Liver (tissue), 3 donors: ENCODE results near the gene GSTP1.

ENCODE experiments used
- CTCF ChIP-seq: fragments of 150-350 bp; IDR thresholded peaks from 2 replicates; pipeline ENCODE4 v1.5.1; 2017; ENCODE audit warnings: improper control_type of control experiment, low read depth, low read length; ENCODE audit not compliant: missing input control
- HNF4A ChIP-seq, 2 donors: conservative IDR thresholded peaks; 2 replicates each; pipeline ENCODE4 v1.6.1; 2016; ENCODE audit warnings: antibody characterized with exemption in 2 of 2, mild to moderate bottlenecking in 2 of 2
- RAD21 ChIP-seq, 2 donors: IDR thresholded peaks; 2 replicates each; pipeline ENCODE4 v1.6.1; 2016; ENCODE audit warnings: antibody characterized with exemption in 2 of 2, mild to moderate bottlenecking in 2 of 2
- REST ChIP-seq: IDR thresholded peaks from 2 replicates; pipeline ENCODE4 v1.6.1; 2016; ENCODE audit warnings: antibody characterized with exemption, mild to moderate bottlenecking
- TAF1 ChIP-seq: conservative IDR thresholded peaks from 2 replicates; pipeline ENCODE4 v1.6.1; 2016; ENCODE audit warnings: antibody characterized with exemption, mild to moderate bottlenecking
- YY1 ChIP-seq: IDR thresholded peaks from 2 replicates; pipeline ENCODE4 v1.6.1; 2016; ENCODE audit warnings: antibody characterized with exemption, mild to moderate bottlenecking
- donor health status: healthy.
- donor health status: healthy.

- TF ChIP-seq CTCF: no peak
- TF ChIP-seq YY1: no peak
- TF ChIP-seq REST: no peak
- no peak for TF ChIP-seq TAF1
- TF ChIP-seq HNF4A (conservative IDR thresholded peaks at IDR 0.05): peak in 1 of 2 donors; percentile 55
- TF ChIP-seq RAD21 (IDR thresholded peaks at IDR 0.05): no peak
Measured at GRCh38 chr11:67577951-67578350, 5.7 kb upstream of the GSTP1 start.
